Activated CD8-positive, alpha-beta T cell treated with anti-CD3 and anti-CD28 coated beads, Interleukin-2, amount 10 ng/mL, durations not matched to agents 7 days and 5 days (primary cell): ENCODE data around the gene KAZN. TPM values are rescaled to one million over a fixed set of nuclear protein-coding genes. Genes with fewer than 3 reads are reported as not detected.

Experiments
- ATAC-seq: fragments of 150-1000 bp; cut with Tn5 transposase; one replicate; pipeline ENCODE4 v1.10.0; 2021; ENCODE audit warnings: moderate library complexity
- CTCF ChIA-PET: fragments of 350-600 bp; sonication (Branson Sonifier 250); formaldehyde crosslinking; loops from one replicate; lab custom pipeline; 2021; ENCODE audit warnings: antibody characterized with exemption; lab: Charles Lee
- POLR2A ChIA-PET: fragments of 350-600 bp; sonication (Branson Sonifier 250); formaldehyde crosslinking; loops from one replicate; lab custom pipeline; 2021; ENCODE audit warnings: antibody characterized with exemption; lab: Charles Lee
- DNase-seq: peaks from one replicate; pipeline ENCODE4 v3.0.0-alpha.2; 2020
- H3K27ac Mint-ChIP-seq: one replicate; pipeline ENCODE4 v1.8.0; 2021; ENCODE audit warnings: mild to moderate bottlenecking, mixed read lengths
- H3K27me3 Mint-ChIP-seq: one replicate; pipeline ENCODE4 v1.8.0; 2021; ENCODE audit warnings: low read depth, mixed read lengths
- H3K36me3 Mint-ChIP-seq: one replicate; pipeline ENCODE4 v1.8.0; 2021; ENCODE audit warnings: low read depth, mixed read lengths
- H3K4me1 Mint-ChIP-seq: one replicate; pipeline ENCODE4 v1.8.0; 2021; ENCODE audit warnings: low read depth, mixed read lengths
- H3K4me3 Mint-ChIP-seq: one replicate; pipeline ENCODE4 v1.8.0; 2021; ENCODE audit warnings: mild to moderate bottlenecking, mixed read lengths
- H3K9me3 Mint-ChIP-seq: one replicate; pipeline ENCODE4 v1.8.0; 2022; ENCODE audit warnings: mixed read lengths; ENCODE audit not compliant: insufficient read depth
- total RNA-seq, 2 experiments: library from RNA; stranded (reverse); gene quantifications; one replicate each; pipeline ENCODE4 v1.2.3, GENCODE V29; 2021

KAZN gene
- total RNA-seq, 2 experiments from 2014 or later, result 1.1 to 1.7 TPM

GRCh38 chr1:15100880-15101760 is 502.6 kb downstream of the KAZN start:
- DNase-seq (no peak), ATAC-seq (no peak)
- ChIA-PET CTCF (no interaction called here), POLR2A (no interaction called here)
- H3K4me3 Mint-ChIP-seq, result no peak overlapping the region
- H3K27ac Mint-ChIP-seq, result peak overlapping the region; percentile 46
- no peaks in the 10 kb centered on the region for H3K9me3 Mint-ChIP-seq
- H3K27me3 Mint-ChIP-seq, result peaks cover 12% of the 10 kb centered on the region
- no peaks in the 10 kb centered on the region for H3K36me3 Mint-ChIP-seq
- peaks cover 11% of the 10 kb centered on the region for H3K4me1 Mint-ChIP-seq

- H3K9me3 Mint-ChIP-seq, result no peaks in the 10 kb centered on the region
- peaks cover 17% of the 10 kb centered on the region for H3K27me3 Mint-ChIP-seq
- H3K4me1 Mint-ChIP-seq, result peaks cover 11% of the 10 kb centered on the region
- ATAC-seq, result no peak
- POLR2A ChIA-PET, result no interaction called here
- no peak overlapping the region for H3K4me3 Mint-ChIP-seq
- no peak overlapping the region for H3K27ac Mint-ChIP-seq
- CTCF ChIA-PET, result no interaction called here
- no peaks in the 10 kb centered on the region for H3K36me3 Mint-ChIP-seq
- DNase-seq, result no peak
Observed at GRCh38 chr1:15101801-15102200, 503.3 kb downstream of the KAZN start.

- no peak for DNase-seq
- no peak overlapping the region for H3K4me3 Mint-ChIP-seq
Observed at GRCh38 chr1:15102646-15103045, 504.2 kb downstream of the KAZN start.

GRCh38 chr1:15103211-15103610 is 504.7 kb downstream of the KAZN start:
- ChIA-PET CTCF (no interaction called here), POLR2A (no interaction called here)
- ATAC-seq (no peak), DNase-seq (no peak)
- no peak overlapping the region for H3K4me3 Mint-ChIP-seq
- H3K27ac Mint-ChIP-seq, result no peak overlapping the region
- H3K9me3 Mint-ChIP-seq, result no peaks in the 10 kb centered on the region
- H3K4me1 Mint-ChIP-seq, result peaks cover 11% of the 10 kb centered on the region
- H3K27me3 Mint-ChIP-seq, result peaks cover 19% of the 10 kb centered on the region
- H3K36me3 Mint-ChIP-seq, result no peaks in the 10 kb centered on the region

More at GRCh38 chr1:15102646-15103045, 504.2 kb downstream of the KAZN start:
- CTCF ChIA-PET, result no interaction called here
- ATAC-seq, result no peak
- H3K4me1 Mint-ChIP-seq, result peaks cover 11% of the 10 kb centered on the region
- H3K27me3 Mint-ChIP-seq, result peaks cover 18% of the 10 kb centered on the region
- POLR2A ChIA-PET, result no interaction called here
- no peaks in the 10 kb centered on the region for H3K9me3 Mint-ChIP-seq
- no peaks in the 10 kb centered on the region for H3K36me3 Mint-ChIP-seq
- H3K27ac Mint-ChIP-seq, result no peak overlapping the region

GRCh38 chr1:15103906-15104305 is 505.4 kb downstream of the KAZN start:
- Mint-ChIP-seq H3K36me3 (no peaks in the 10 kb centered on the region), H3K9me3 (no peaks in the 10 kb centered on the region), H3K27ac (no peak overlapping the region), H3K4me3 (no peak overlapping the region), H3K27me3 (peaks cover 22% of the 10 kb centered on the region), H3K4me1 (peaks cover 11% of the 10 kb centered on the region)
- POLR2A ChIA-PET, result no interaction called here
- no peak for ATAC-seq
- CTCF ChIA-PET, result no interaction called here
- no peak for DNase-seq

GRCh38 chr1:15104768-15105167 is 506.3 kb downstream of the KAZN start:
- Mint-ChIP-seq H3K9me3 (no peaks in the 10 kb centered on the region), H3K4me1 (peaks cover 11% of the 10 kb centered on the region), H3K36me3 (no peaks in the 10 kb centered on the region), H3K27me3 (peaks cover 22% of the 10 kb centered on the region), H3K27ac (no peak overlapping the region), H3K4me3 (no peak overlapping the region)
- ChIA-PET CTCF (no interaction called here), POLR2A (interaction anchor here (0.6 kb wide), 1 partner anchor 187 kb away, joined by 3 read pairs; no protein-coding TSS in a partner anchor)
- no peak for DNase-seq
- no peak for ATAC-seq

- no peak for DNase-seq
- Mint-ChIP-seq H3K4me1 (peaks cover 2% of the 10 kb centered on the region), H3K27ac (no peak overlapping the region), H3K9me3 (no peaks in the 10 kb centered on the region), H3K4me3 (no peak overlapping the region), H3K27me3 (peaks cover 17% of the 10 kb centered on the region), H3K36me3 (no peaks in the 10 kb centered on the region)
- POLR2A ChIA-PET, result no interaction called here
- no peak for ATAC-seq
- CTCF ChIA-PET, result interaction anchor here (0.9 kb wide), 1 partner anchor 22 kb away, joined by 3 read pairs; no protein-coding TSS in a partner anchor
Observed at GRCh38 chr1:15106608-15107007, 508.1 kb downstream of the KAZN start.

GRCh38 chr1:15107058-15107687 is 508.7 kb downstream of the KAZN start:
- ChIA-PET POLR2A (no interaction called here), CTCF (no interaction called here)
- DNase-seq (no peak), ATAC-seq (no peak)
- no peak overlapping the region for H3K27ac Mint-ChIP-seq
- H3K4me3 Mint-ChIP-seq, result no peak overlapping the region
- no peaks in the 10 kb centered on the region for H3K9me3 Mint-ChIP-seq
- H3K36me3 Mint-ChIP-seq, result no peaks in the 10 kb centered on the region
- peaks cover 14% of the 10 kb centered on the region for H3K27me3 Mint-ChIP-seq
- peaks cover 6% of the 10 kb centered on the region for H3K4me1 Mint-ChIP-seq

GRCh38 chr1:15107911-15108310 is 509.4 kb downstream of the KAZN start:
- POLR2A ChIA-PET, result interaction anchor here (1.0 kb wide), 1 partner anchor 9 kb away, joined by 3 read pairs; no protein-coding TSS in a partner anchor
- H3K4me3 Mint-ChIP-seq, result no peak overlapping the region
- H3K36me3 Mint-ChIP-seq, result no peaks in the 10 kb centered on the region
- H3K27ac Mint-ChIP-seq, result no peak overlapping the region
- no peak for ATAC-seq
- peaks cover 14% of the 10 kb centered on the region for H3K27me3 Mint-ChIP-seq
- CTCF ChIA-PET, result no interaction called here
- H3K9me3 Mint-ChIP-seq, result no peaks in the 10 kb centered on the region
- no peak for DNase-seq
- peaks cover 12% of the 10 kb centered on the region for H3K4me1 Mint-ChIP-seq

GRCh38 chr1:15110128-15110866 is 511.8 kb downstream of the KAZN start:
- H3K9me3 Mint-ChIP-seq, result no peaks in the 10 kb centered on the region
- DNase-seq (no peak), ATAC-seq (no peak)
- CTCF ChIA-PET, result interaction anchor here (0.9 kb wide), 1 partner anchor 18 kb away, joined by 5 read pairs; no protein-coding TSS in a partner anchor
- H3K4me3 Mint-ChIP-seq, result no peak overlapping the region
- POLR2A ChIA-PET, result no interaction called here
- peaks cover 12% of the 10 kb centered on the region for H3K4me1 Mint-ChIP-seq
- no peaks in the 10 kb centered on the region for H3K36me3 Mint-ChIP-seq
- peaks cover 10% of the 10 kb centered on the region for H3K27me3 Mint-ChIP-seq
- no peak overlapping the region for H3K27ac Mint-ChIP-seq

- POLR2A ChIA-PET, result no interaction called here
- Mint-ChIP-seq H3K27ac (no peak overlapping the region), H3K4me1 (peaks cover 12% of the 10 kb centered on the region), H3K9me3 (no peaks in the 10 kb centered on the region), H3K4me3 (no peak overlapping the region), H3K36me3 (no peaks in the 10 kb centered on the region), H3K27me3 (peaks cover 10% of the 10 kb centered on the region)
- DNase-seq (no peak), ATAC-seq (no peak)
- CTCF ChIA-PET, result interaction anchor here (0.9 kb wide), 1 partner anchor 18 kb away, joined by 5 read pairs; no protein-coding TSS in a partner anchor
Observed at GRCh38 chr1:15110867-15111230, 512.4 kb downstream of the KAZN start.
